AML-193 (cell line): Measurements from ENCODE around the gene ZDHHC12.
"Not testable (repeated sequence)": the region's sequence is repeated elsewhere in the genome, so short reads cannot be mapped to it uniquely, and the experiment has no call there.

Source experiments
- DNase-seq, 2 experiments: peaks; one replicate each; lab custom pipeline; 2025; lab: John Stamatoyannopoulos, UW

Gene ZDHHC12

GRCh38 chr9:128707446-128707845 is 16.5 kb downstream of the ZDHHC12 start:
- DNase-seq = no peak

- no peak for DNase-seq
Measured at GRCh38 chr9:128706671-128707381, 17.1 kb downstream of the ZDHHC12 start.

- DNase-seq = no peak
Measured at GRCh38 chr9:128706045-128706444, 17.9 kb downstream of the ZDHHC12 start.

- no peak for DNase-seq
Measured at GRCh38 chr9:128705051-128705965, 18.6 kb downstream of the ZDHHC12 start.

- no peak for DNase-seq
Measured at GRCh38 chr9:128704356-128704670, 19.6 kb downstream of the ZDHHC12 start.

- no peak for DNase-seq
Measured at GRCh38 chr9:128703616-128704355, 20.1 kb downstream of the ZDHHC12 start.

GRCh38 chr9:128702949-128703615 is 20.8 kb downstream of the ZDHHC12 start:
- DNase-seq = no peak

- DNase-seq = peak; percentile 68 to 81
Measured at GRCh38 chr9:128702445-128702948, 21.4 kb downstream of the ZDHHC12 start, which contains the start of gene PKN3. TSS of gene PKN3 (plus strand) at chr9:128702503. CDS start at chr9:128702916, 413 bp downstream.

GRCh38 chr9:128701227-128701854 is 22.6 kb downstream of the ZDHHC12 start:
- no peak for DNase-seq

- not testable (repeated sequence) for DNase-seq
Measured at GRCh38 chr9:128699096-128699795, 24.7 kb downstream of the ZDHHC12 start.

- DNase-seq = no peak
Measured at GRCh38 chr9:128696923-128697707, 26.8 kb downstream of the ZDHHC12 start.

GRCh38 chr9:128694344-128694743 is 29.6 kb downstream of the ZDHHC12 start:
- no peak for DNase-seq

- not testable (repeated sequence) for DNase-seq
Measured at GRCh38 chr9:128693738-128694137, 30.2 kb downstream of the ZDHHC12 start.

- DNase-seq = no peak
Measured at GRCh38 chr9:128690684-128691034, 33.3 kb downstream of the ZDHHC12 start.

- peak in 1 of 2 experiments; percentile 22 for DNase-seq
Measured at GRCh38 chr9:128689820-128690683, 33.9 kb downstream of the ZDHHC12 start.

GRCh38 chr9:128689293-128689774 is 34.6 kb downstream of the ZDHHC12 start:
- DNase-seq = peak in 1 of 2 experiments; percentile 53

GRCh38 chr9:128688501-128689292 is 35.2 kb downstream of the ZDHHC12 start, which contains the start of gene SET:
TSS of gene SET (plus strand) at chr9:128689222. CDS start at chr9:128689583, 361 bp downstream.
- DNase-seq = peak; percentile 87

GRCh38 chr9:128687453-128687852 is 36.5 kb downstream of the ZDHHC12 start:
- no peak for DNase-seq
